Loucy (cell line): Measurements from ENCODE around the gene PPP1R12A.

Experiments used
- EZH2phosphoT487 ChIP-seq: fragments of 200-600 bp; IDR thresholded peaks from 2 replicates; pipeline ENCODE4 v1.6.1; 2018; ENCODE audit warnings: antibody characterized with exemption, mild to moderate bottlenecking, moderate library complexity, borderline replicate concordance
- TF ChIP-seq, protein P1 (sequence below): fragments of 200-600 bp; sonication (generic); conservative IDR thresholded peaks from 2 replicates; pipeline ENCODE4 v1.5.1; 2014; ENCODE audit warnings: mild to moderate bottlenecking, antibody characterized with exemption, low read length

DNA sequence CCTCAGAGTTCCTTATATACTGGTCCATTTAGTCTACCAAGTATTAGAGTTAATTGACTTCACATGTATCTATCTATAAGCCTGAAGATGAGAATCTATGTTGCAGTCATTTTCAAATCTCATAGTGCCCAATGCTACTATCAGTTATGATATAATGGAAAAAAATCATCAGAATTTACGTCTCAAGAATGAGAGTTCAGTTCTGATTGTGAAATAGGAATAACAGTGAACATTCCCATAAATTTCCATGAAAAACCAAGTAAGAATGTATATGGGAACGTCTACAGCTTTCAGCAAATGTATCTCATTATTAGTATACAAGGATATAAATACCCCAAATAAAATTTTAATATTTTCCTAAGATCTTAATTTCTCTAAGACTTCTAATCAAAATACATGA is 77.2 kb downstream of the PPP1R12A start:
- TF ChIP-seq, protein P1, sequence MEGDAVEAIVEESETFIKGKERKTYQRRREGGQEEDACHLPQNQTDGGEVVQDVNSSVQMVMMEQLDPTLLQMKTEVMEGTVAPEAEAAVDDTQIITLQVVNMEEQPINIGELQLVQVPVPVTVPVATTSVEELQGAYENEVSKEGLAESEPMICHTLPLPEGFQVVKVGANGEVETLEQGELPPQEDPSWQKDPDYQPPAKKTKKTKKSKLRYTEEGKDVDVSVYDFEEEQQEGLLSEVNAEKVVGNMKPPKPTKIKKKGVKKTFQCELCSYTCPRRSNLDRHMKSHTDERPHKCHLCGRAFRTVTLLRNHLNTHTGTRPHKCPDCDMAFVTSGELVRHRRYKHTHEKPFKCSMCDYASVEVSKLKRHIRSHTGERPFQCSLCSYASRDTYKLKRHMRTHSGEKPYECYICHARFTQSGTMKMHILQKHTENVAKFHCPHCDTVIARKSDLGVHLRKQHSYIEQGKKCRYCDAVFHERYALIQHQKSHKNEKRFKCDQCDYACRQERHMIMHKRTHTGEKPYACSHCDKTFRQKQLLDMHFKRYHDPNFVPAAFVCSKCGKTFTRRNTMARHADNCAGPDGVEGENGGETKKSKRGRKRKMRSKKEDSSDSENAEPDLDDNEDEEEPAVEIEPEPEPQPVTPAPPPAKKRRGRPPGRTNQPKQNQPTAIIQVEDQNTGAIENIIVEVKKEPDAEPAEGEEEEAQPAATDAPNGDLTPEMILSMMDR, result no peak
- TF ChIP-seq EZH2phosphoT487, result no peak
